Measurements from ENCODE around the gene MAGEE1.

DNA sequence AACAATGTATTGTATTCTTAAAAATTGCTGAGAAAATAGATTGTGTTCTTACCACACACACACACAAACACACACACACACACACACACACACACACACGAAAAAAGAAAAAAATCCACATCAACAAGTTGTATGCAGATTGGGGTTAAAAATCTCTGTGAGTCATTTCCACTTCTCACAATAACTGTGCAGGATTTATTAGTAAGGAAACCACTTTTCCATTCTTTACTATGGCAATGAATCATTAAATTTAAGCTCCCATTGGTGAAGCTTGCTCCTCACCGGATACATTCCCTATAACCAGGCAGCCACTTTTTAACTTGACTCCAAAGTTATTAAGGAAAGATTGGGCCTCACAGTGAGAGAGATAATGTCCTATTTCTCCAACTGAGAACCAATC, 19.7 kb upstream of the MAGEE1 start:
- TF ChIP-seq, protein P1, sequence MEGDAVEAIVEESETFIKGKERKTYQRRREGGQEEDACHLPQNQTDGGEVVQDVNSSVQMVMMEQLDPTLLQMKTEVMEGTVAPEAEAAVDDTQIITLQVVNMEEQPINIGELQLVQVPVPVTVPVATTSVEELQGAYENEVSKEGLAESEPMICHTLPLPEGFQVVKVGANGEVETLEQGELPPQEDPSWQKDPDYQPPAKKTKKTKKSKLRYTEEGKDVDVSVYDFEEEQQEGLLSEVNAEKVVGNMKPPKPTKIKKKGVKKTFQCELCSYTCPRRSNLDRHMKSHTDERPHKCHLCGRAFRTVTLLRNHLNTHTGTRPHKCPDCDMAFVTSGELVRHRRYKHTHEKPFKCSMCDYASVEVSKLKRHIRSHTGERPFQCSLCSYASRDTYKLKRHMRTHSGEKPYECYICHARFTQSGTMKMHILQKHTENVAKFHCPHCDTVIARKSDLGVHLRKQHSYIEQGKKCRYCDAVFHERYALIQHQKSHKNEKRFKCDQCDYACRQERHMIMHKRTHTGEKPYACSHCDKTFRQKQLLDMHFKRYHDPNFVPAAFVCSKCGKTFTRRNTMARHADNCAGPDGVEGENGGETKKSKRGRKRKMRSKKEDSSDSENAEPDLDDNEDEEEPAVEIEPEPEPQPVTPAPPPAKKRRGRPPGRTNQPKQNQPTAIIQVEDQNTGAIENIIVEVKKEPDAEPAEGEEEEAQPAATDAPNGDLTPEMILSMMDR (conservative IDR thresholded peaks at IDR 0.05; ENCODE audit: low read length) = no peak
- TF ChIP-seq EZH2phosphoT487 (IDR thresholded peaks at IDR 0.05; ENCODE audit: borderline replicate concordance) = no peak

Measured in Loucy (cell line).